Measurements from ENCODE around the gene FILIP1. TPM values are rescaled to one million over a fixed set of nuclear protein-coding genes. Genes with fewer than 3 reads are reported as not detected.

Gene FILIP1
- total RNA-seq, 2 donors from 2014 or later: 3.0 to 6.5 TPM

DNA sequence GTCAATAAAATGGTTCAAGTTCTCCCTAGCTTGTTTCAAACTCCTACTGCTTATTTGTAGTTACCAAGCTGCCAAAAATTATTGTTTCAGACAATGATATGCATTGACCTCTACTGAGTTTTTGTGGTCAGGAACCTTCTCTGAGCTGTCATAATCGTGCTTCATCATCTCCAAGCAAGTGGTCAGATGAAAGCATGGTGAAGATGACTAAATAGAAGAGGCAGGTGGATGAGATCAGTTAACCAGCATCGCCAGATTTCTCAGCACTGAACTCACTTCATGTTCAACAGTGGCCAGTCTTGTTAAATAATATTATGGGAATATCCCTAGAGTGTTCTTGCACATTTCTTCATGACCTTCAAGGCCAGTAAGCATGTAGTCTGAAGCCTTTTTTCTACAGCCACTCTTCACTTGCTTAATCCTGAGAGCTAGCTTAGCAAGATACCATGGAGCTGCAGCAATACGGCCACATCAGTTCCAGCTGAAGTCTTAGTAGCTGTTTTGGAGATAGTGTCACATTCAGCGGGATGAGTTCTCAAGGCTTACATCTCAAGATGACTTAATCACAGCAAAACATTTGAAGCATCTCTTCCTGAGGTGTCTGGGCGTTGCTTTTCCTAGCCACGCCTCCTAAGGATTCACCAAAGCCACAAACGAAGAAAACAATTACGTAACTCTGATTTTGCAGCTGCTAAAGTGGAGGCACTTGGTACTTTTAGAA is 107.4 kb downstream of the FILIP1 start:
- Histone ChIP-seq H3K36me3 (replicated peaks in 1 of 2; ENCODE audit: insufficient read depth in 1 of 2, low read depth in 2 of 2) (no peaks in the 10 kb centered on the region), H3K9me3 (no peaks in the 10 kb centered on the region), H3K27me3 (no peaks in the 10 kb centered on the region), H3K27ac (no peak overlapping the region), H3K4me3 (no peak overlapping the region), H3K4me1 (no peaks in the 10 kb centered on the region)
- WGBS, 2 donors: 65 to 79% methylated on average over 8 of the region's 8 CpGs
- no peak for TF ChIP-seq POLR2A (IDR thresholded peaks at IDR 0.05)
- intact Hi-C loops (cut with DNase I): no loop called here
- DNase-seq (no peak), ATAC-seq (no peak)

DNA sequence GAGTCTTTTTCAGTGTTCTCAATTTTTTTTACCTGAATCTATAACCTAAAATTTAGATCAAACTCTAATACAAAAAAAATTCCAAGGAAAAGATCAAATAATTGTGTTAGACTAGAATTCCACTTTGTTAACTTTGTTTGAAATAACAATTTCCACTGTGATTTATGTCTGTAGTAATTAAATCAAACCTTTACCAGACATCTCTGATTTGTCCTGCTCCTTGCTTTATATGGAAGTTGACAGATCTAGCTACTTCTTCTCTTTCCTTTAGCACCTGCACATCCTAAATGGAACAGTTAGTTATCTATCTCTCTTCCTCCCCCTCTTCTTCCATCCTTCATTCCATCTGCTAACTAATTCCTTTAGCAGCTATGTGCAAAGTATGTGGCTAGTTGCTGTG is 109.5 kb downstream of the FILIP1 start:
- TF ChIP-seq POLR2A (IDR thresholded peaks at IDR 0.05): no peak
- TF ChIP-seq, protein P1, sequence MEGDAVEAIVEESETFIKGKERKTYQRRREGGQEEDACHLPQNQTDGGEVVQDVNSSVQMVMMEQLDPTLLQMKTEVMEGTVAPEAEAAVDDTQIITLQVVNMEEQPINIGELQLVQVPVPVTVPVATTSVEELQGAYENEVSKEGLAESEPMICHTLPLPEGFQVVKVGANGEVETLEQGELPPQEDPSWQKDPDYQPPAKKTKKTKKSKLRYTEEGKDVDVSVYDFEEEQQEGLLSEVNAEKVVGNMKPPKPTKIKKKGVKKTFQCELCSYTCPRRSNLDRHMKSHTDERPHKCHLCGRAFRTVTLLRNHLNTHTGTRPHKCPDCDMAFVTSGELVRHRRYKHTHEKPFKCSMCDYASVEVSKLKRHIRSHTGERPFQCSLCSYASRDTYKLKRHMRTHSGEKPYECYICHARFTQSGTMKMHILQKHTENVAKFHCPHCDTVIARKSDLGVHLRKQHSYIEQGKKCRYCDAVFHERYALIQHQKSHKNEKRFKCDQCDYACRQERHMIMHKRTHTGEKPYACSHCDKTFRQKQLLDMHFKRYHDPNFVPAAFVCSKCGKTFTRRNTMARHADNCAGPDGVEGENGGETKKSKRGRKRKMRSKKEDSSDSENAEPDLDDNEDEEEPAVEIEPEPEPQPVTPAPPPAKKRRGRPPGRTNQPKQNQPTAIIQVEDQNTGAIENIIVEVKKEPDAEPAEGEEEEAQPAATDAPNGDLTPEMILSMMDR (IDR thresholded peaks at IDR 0.05): no peak
- H3K4me3 ChIP-seq: no peak overlapping the region
- H3K9me3 ChIP-seq: no peaks in the 10 kb centered on the region
- H3K27me3 ChIP-seq: no peaks in the 10 kb centered on the region
- no peak for DNase-seq
- H3K36me3 ChIP-seq (replicated peaks in 1 of 2; ENCODE audit: insufficient read depth in 1 of 2, low read depth in 2 of 2): no peaks in the 10 kb centered on the region
- no peak overlapping the region for H3K27ac ChIP-seq
- H3K4me1 ChIP-seq: no peaks in the 10 kb centered on the region
- no peak for ATAC-seq
- intact Hi-C loops (cut with DNase I): no loop called here

DNA sequence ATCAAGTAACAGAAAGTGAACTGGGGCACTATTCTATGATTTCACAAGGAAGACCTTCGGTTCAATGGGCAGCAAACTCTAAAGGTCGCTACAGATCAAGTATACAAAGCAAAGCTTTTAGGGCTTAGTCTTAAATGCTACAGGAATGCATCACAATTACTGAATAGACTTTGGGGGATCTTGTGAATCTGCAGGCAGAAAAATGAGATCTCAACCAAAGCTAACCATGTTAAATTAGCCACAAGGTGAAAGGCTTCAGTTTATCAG is 111.0 kb downstream of the FILIP1 start:
- DNase-seq (no peak), ATAC-seq (no peak)
- no peak overlapping the region for H3K4me3 ChIP-seq
- intact Hi-C loops (cut with DNase I): no loop called here
- TF ChIP-seq POLR2A (IDR thresholded peaks at IDR 0.05): no peak
- H3K27ac ChIP-seq: no peak overlapping the region
- 47 to 49% methylated on average over 2 of the region's 2 CpGs for WGBS, 2 donors
- H3K9me3 ChIP-seq: no peaks in the 10 kb centered on the region
- H3K4me1 ChIP-seq: no peaks in the 10 kb centered on the region
- H3K36me3 ChIP-seq (replicated peaks in 1 of 2; ENCODE audit: insufficient read depth in 1 of 2, low read depth in 2 of 2): no peaks in the 10 kb centered on the region
- no peaks in the 10 kb centered on the region for H3K27me3 ChIP-seq

DNA sequence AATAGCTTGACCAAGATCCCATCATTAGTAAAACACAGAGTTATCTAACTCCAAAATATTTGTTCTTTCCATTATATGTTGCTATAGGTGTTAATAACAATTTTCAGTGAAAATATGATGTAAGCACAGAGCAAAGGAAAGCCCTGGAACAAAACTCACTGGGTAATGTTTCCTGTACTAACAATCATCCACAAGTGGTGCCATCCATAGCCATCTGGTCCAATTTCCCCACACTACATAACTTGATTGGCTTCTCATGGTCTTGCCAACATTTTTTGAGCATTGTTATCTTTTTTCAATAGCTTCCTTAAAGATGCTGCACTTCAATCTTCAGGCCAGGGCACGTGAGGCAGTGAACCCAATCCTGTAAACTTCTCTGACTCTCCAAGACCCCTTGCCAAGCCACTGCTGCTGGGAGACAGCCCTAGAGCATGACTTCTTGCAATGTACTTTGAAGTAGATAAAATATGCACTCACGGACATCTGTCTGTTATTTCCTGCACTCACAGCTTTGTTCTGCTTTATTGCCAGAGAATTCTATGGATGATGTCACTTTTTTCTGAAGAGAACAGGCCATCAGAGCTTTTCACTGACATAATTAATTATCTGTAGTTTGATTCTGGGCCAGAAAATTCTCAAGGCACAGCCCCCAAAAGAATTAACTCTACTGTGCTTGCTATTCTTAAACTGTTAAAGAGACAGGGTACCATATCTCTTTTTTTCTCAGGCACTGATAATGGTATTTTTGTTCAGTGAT is 111.5 kb downstream of the FILIP1 start:
- H3K4me1 ChIP-seq: no peaks in the 10 kb centered on the region
- DNase-seq: no peak
- H3K27ac ChIP-seq: no peak overlapping the region
- intact Hi-C loops (cut with DNase I): no loop called here
- WGBS, 2 donors: 37 to 53% methylated on average over 2 of the region's 2 CpGs
- no peaks in the 10 kb centered on the region for H3K36me3 ChIP-seq (replicated peaks in 1 of 2; ENCODE audit: insufficient read depth in 1 of 2, low read depth in 2 of 2)
- no peak overlapping the region for H3K4me3 ChIP-seq
- TF ChIP-seq, protein P1 (IDR thresholded peaks at IDR 0.05): no peak
- TF ChIP-seq POLR2A (IDR thresholded peaks at IDR 0.05): no peak
- no peaks in the 10 kb centered on the region for H3K9me3 ChIP-seq
- no peak for ATAC-seq
- H3K27me3 ChIP-seq: no peaks in the 10 kb centered on the region

DNA sequence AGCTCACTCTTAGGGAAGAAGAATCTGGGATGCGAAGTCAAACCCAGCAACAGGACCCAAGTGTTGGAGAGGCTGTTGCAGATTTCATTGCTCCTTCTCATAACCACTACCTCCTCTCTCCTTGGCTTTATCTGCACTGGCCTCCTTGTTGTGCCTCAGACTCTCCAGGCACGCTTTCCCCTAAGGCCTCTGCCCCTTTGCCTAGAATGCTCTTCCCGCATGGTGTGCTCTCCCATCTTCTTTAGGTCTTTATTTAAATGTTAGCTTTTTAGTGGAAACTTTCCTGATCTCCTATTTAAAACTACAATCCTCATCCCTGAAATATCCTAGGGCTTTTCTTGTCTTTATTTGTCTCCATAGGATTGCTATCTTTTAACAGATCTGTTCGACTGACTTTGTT is 114.1 kb downstream of the FILIP1 start:
- DNase-seq: no peak
- Histone ChIP-seq H3K4me1 (no peaks in the 10 kb centered on the region), H3K4me3 (no peak overlapping the region), H3K27ac (no peak overlapping the region), H3K9me3 (no peaks in the 10 kb centered on the region), H3K36me3 (replicated peaks in 1 of 2; ENCODE audit: insufficient read depth in 1 of 2, low read depth in 2 of 2) (no peaks in the 10 kb centered on the region), H3K27me3 (no peaks in the 10 kb centered on the region)
- no peak for ATAC-seq
- WGBS, 2 donors: 82 to 86% methylated on average over 4 of the region's 4 CpGs
- TF ChIP-seq POLR2A (IDR thresholded peaks at IDR 0.05): no peak
- TF ChIP-seq, protein P1 (IDR thresholded peaks at IDR 0.05): no peak
- intact Hi-C loops (cut with DNase I): loop anchor here (10.0 kb wide), 1 partner anchor 145 kb away; no protein-coding TSS in a partner anchor

All from body of pancreas (tissue), 4 donors.